ENCODE results near the gene ASPHD2. TPM values are rescaled to one million over a fixed set of nuclear protein-coding genes. Genes with fewer than 3 reads are reported as not detected.

Gene ASPHD2
- total RNA-seq, 1 experiment from 2014 or later = 1.4 TPM

DNA sequence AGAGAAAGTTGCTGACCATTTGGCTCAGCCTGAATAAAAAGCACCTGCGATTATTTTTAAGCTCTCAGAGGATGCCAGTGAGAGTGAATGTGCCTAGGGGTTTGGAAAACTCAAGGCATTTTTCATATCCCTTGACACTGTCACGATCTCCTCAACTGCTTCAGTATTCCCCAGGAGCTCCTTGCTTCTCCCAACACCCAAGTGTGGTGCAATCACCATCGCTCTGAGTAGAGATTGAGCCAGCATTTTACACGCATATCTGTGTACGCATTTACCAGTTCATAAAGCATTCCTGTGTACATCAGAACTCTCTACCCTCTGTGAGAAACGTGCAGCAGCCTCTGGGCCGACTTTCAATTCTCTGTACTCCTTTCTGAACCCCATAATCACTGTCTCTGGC, 56.0 kb downstream of the ASPHD2 start:
- peak overlapping the region; percentile 97 for H3K4me3 ChIP-seq (ENCODE audit: low read depth, low read length, poor library complexity, severe bottlenecking)
- intact Hi-C loops (cut with micrococcal nuclease; ENCODE audit: unreplicated experiment) = no loop called here
- POLR2A ChIA-PET (ENCODE audit: low non-redundant PET) = interaction anchor here (0.5 kb wide), 1 partner anchor 11 kb away, joined by 5 read pairs; no protein-coding TSS in a partner anchor

DNA sequence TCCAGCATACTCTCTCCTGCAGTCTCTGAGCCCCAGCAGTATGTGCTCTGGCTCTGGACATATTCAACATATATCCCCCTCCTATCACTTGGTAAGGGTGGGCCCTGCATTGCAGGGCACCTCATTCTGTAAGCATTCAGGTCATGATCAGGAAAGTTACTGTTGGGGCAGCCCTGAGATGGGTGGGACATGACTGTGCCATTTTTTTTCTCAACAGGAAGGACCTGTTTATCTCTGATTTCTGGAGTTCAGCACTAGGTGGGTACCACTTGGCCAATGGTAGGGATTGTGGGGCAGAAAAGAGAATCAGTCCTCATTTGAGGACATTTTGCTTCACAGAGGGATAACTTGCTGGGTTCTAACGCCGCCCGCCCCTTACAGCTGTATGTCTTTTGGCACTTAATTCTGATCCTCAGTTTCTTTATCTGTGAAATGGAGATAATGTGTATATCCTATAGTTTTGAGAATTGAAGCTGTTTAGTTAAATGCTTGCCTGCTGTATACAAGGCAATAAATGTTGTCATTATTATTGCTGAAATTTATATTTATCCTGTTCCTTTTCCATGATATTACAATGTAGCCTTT, 56.8 kb downstream of the ASPHD2 start:
- Histone ChIP-seq H3K27ac (ENCODE audit: low read depth, low read length, poor library complexity, severe bottlenecking) (no peak overlapping the region), H3K36me3 (ENCODE audit: insufficient read depth, low read length, poor library complexity, severe bottlenecking) (peaks cover 32% of the 10 kb centered on the region), H3K27me3 (replicated peaks; ENCODE audit: insufficient read depth, low read depth, low read length, poor library complexity) (no peaks in the 10 kb centered on the region), H3K4me3 (ENCODE audit: low read depth, low read length, poor library complexity, severe bottlenecking) (no peak overlapping the region), H3K9me3 (ENCODE audit: low read depth, low read length, poor library complexity, severe bottlenecking) (no peaks in the 10 kb centered on the region), H3K4me1 (ENCODE audit: insufficient read depth, low read length, poor library complexity, severe bottlenecking) (peaks cover 28% of the 10 kb centered on the region)
- no TSS peak for BruUV-seq (replicated peaks)
- POLR2A ChIA-PET (ENCODE audit: low non-redundant PET) = interaction anchor here (0.6 kb wide), 1 partner anchor 1894 kb away, joined by 4 read pairs; no protein-coding TSS in a partner anchor
- TF ChIP-seq EZH2 (IDR thresholded peaks at IDR 0.05; ENCODE audit: borderline replicate concordance, low read depth, low read length, poor library complexity, severe bottlenecking) = no peak
- TF ChIP-seq, protein P1, sequence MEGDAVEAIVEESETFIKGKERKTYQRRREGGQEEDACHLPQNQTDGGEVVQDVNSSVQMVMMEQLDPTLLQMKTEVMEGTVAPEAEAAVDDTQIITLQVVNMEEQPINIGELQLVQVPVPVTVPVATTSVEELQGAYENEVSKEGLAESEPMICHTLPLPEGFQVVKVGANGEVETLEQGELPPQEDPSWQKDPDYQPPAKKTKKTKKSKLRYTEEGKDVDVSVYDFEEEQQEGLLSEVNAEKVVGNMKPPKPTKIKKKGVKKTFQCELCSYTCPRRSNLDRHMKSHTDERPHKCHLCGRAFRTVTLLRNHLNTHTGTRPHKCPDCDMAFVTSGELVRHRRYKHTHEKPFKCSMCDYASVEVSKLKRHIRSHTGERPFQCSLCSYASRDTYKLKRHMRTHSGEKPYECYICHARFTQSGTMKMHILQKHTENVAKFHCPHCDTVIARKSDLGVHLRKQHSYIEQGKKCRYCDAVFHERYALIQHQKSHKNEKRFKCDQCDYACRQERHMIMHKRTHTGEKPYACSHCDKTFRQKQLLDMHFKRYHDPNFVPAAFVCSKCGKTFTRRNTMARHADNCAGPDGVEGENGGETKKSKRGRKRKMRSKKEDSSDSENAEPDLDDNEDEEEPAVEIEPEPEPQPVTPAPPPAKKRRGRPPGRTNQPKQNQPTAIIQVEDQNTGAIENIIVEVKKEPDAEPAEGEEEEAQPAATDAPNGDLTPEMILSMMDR (conservative IDR thresholded peaks at IDR 0.05; ENCODE audit: low read depth, low read length) = no peak
- intact Hi-C loops (cut with micrococcal nuclease; ENCODE audit: unreplicated experiment) = no loop called here
- no peak for DNase-seq (ENCODE audit: low spot score)
- CTCF ChIA-PET = no interaction called here

More for the DNA sequence above, 56.0 kb downstream of the ASPHD2 start:
- peaks cover 25% of the 10 kb centered on the region for H3K36me3 ChIP-seq (ENCODE audit: insufficient read depth, low read length, poor library complexity, severe bottlenecking)
- BruUV-seq (replicated peaks) = no TSS peak
- H3K4me1 ChIP-seq (ENCODE audit: insufficient read depth, low read length, poor library complexity, severe bottlenecking) = peaks cover 36% of the 10 kb centered on the region
- H3K9me3 ChIP-seq (ENCODE audit: low read depth, low read length, poor library complexity, severe bottlenecking) = no peaks in the 10 kb centered on the region
- peak overlapping the region; percentile 11 for H3K27ac ChIP-seq (ENCODE audit: low read depth, low read length, poor library complexity, severe bottlenecking)
- CTCF ChIA-PET = no interaction called here
- no peaks in the 10 kb centered on the region for H3K27me3 ChIP-seq (replicated peaks; ENCODE audit: insufficient read depth, low read depth, low read length, poor library complexity)
- TF ChIP-seq EZH2 (IDR thresholded peaks at IDR 0.05; ENCODE audit: borderline replicate concordance, low read depth, low read length, poor library complexity, severe bottlenecking) = no peak
- TF ChIP-seq, protein P1 (conservative IDR thresholded peaks at IDR 0.05; ENCODE audit: low read depth, low read length) = no peak
- DNase-seq (ENCODE audit: low spot score) = no peak

DNA sequence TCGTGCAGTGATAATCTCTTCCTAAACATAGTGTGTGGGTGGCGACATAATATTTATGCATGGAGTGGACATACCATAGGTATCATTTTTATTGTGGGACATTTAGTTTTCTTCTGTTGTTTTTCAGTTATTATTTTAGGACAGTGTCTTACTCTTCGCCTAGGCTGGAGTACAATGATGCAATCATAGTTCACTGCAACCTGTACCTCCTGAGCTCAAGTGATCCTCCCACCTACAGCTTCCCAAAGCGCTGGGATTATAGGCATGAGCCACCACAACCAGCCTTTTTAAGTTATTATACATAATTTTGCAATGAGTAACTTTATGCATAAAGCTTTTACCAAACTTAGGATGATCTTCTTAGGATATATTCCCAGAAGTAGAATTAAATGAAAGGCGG, 57.3 kb downstream of the ASPHD2 start:
- ChIA-PET CTCF (no interaction called here), POLR2A (ENCODE audit: low non-redundant PET) (no interaction called here)
- Histone ChIP-seq H3K36me3 (ENCODE audit: insufficient read depth, low read length, poor library complexity, severe bottlenecking) (peaks cover 37% of the 10 kb centered on the region), H3K4me1 (ENCODE audit: insufficient read depth, low read length, poor library complexity, severe bottlenecking) (peaks cover 24% of the 10 kb centered on the region), H3K27me3 (replicated peaks; ENCODE audit: insufficient read depth, low read depth, low read length, poor library complexity) (no peaks in the 10 kb centered on the region), H3K9me3 (ENCODE audit: low read depth, low read length, poor library complexity, severe bottlenecking) (no peaks in the 10 kb centered on the region), H3K4me3 (ENCODE audit: low read depth, low read length, poor library complexity, severe bottlenecking) (no peak overlapping the region), H3K27ac (ENCODE audit: low read depth, low read length, poor library complexity, severe bottlenecking) (no peak overlapping the region)
- no peak for DNase-seq (ENCODE audit: low spot score)
- no TSS peak for BruUV-seq (replicated peaks)
- TF ChIP-seq EZH2 (IDR thresholded peaks at IDR 0.05; ENCODE audit: borderline replicate concordance, low read depth, low read length, poor library complexity, severe bottlenecking) = no peak
- TF ChIP-seq, protein P1 (conservative IDR thresholded peaks at IDR 0.05; ENCODE audit: low read depth, low read length) = no peak
- intact Hi-C loops (cut with micrococcal nuclease; ENCODE audit: unreplicated experiment) = no loop called here
